Natural killer cell (primary cell): Measurements from ENCODE around the gene CHST11. TPM values are rescaled to one million over a fixed set of nuclear protein-coding genes. Genes with fewer than 3 reads are reported as not detected.
"Not testable (repeated sequence)": the region's sequence is repeated elsewhere in the genome, so short reads cannot be mapped to it uniquely, and the experiment has no call there.

Source experiments
- ATAC-seq, 3 donors: fragments of 150-1000 bp in 2 of 3; fragments of 200-7000 bp in 1 of 3; cut with Tn5 transposase; 1 replicate in 1 of 3; 2 replicates in 2 of 3; pipeline ENCODE4 v1.10.0; 2021; ENCODE audit warnings: mild to moderate bottlenecking in 2 of 3, moderate library complexity in 2 of 3
- DNase-seq, 2 donors: peaks; one replicate each; pipeline versions ENCODE4 v3.0.0 to v3.0.0-alpha.2; 2013 to 2021; ENCODE audit warnings: mixed read lengths in 1 of 2
- H3K27ac ChIP-seq: one replicate; pipeline ENCODE4 v1.5.1; 2013; ENCODE audit warnings: mild to moderate bottlenecking, low read length
- H3K27me3 ChIP-seq: one replicate; pipeline ENCODE4 v1.6.1; 2013; ENCODE audit warnings: low read length; ENCODE audit not compliant: control insufficient read depth, insufficient read depth
- H3K36me3 ChIP-seq: one replicate; pipeline ENCODE4 v1.6.1; 2013; ENCODE audit warnings: low read length; ENCODE audit not compliant: control insufficient read depth, insufficient read depth
- H3K4me1 ChIP-seq: one replicate; pipeline ENCODE4 v1.6.1; 2013; ENCODE audit warnings: low read length; ENCODE audit not compliant: control insufficient read depth, insufficient read depth
- H3K4me3 ChIP-seq: one replicate; pipeline ENCODE4 v1.5.1; 2013; ENCODE audit warnings: low read length
- H3K9me3 ChIP-seq: one replicate; pipeline ENCODE4 v1.6.1; 2013; ENCODE audit warnings: low read length; ENCODE audit not compliant: control insufficient read depth, insufficient read depth
- H3K27ac Mint-ChIP-seq, 2 donors: one replicate each; pipeline ENCODE4 v1.8.0; 2022; ENCODE audit warnings: mild to moderate bottlenecking in 2 of 2, mixed read lengths in 2 of 2, moderate library complexity in 1 of 2
- H3K27me3 Mint-ChIP-seq, 2 donors: one replicate each; pipeline ENCODE4 v1.8.0; 2022; ENCODE audit warnings: low read depth in 2 of 2, mixed read lengths in 2 of 2
- H3K36me3 Mint-ChIP-seq: one replicate; pipeline ENCODE4 v1.8.0; 2022; ENCODE audit warnings: mixed read lengths
- H3K4me1 Mint-ChIP-seq, 2 donors: one replicate each; pipeline ENCODE4 v1.8.0; 2022; ENCODE audit warnings: mixed read lengths in 2 of 2
- H3K4me3 Mint-ChIP-seq: one replicate; pipeline ENCODE4 v1.8.0; 2022; ENCODE audit warnings: mild to moderate bottlenecking, moderate library complexity, mixed read lengths
- H3K9me3 Mint-ChIP-seq, 2 donors: one replicate each; pipeline ENCODE4 v1.8.0; 2022; ENCODE audit warnings: mixed read lengths in 2 of 2
- CTCF ChIP-seq: fragments of 200-600 bp; IDR thresholded peaks from one replicate; pipeline ENCODE4 v1.8.0; 2022; ENCODE audit warnings: antibody characterized with exemption
- WGBS: methylation state at CpG from one replicate; pipeline ENCODE4 v1.1.7; 2013; ENCODE audit warnings: missing lambda C conversion rate; ENCODE audit not compliant: insufficient coverage; 5-methylcytosine and 5-hydroxymethylcytosine counted together
- intact Hi-C: fragments of 100-400 bp; cut with micrococcal nuclease; formaldehyde crosslinking; loops from one replicate; pipeline ENCODE4 v1.14.2; 2022
- total RNA-seq, 4 donors: library from RNA; stranded (reverse); fragments of 120-200 nt in 1 of 4; gene quantifications; one replicate each; pipeline versions ENCODE4 v1.2.3 to v1.2.4, GENCODE V29; 2013 to 2022

The CHST11 gene
- total RNA-seq, 3 donors from 2014 or later (not counting 1 experiment from before 2014, with no cell fraction given), result 85.3 to 118 (median 96.1) TPM

GRCh38 chr12:104801005-104801404 is 344.3 kb downstream of the CHST11 start:
- Mint-ChIP-seq H3K27ac (no peak overlapping the region), H3K27me3 (peaks cover 0 to 9% of the 10 kb centered on the region in 2 donors), H3K4me1 (no peaks in the 10 kb centered on the region), H3K36me3 (no peaks in the 10 kb centered on the region), H3K4me3 (no peak overlapping the region), H3K9me3 (no peaks in the 10 kb centered on the region)
- DNase-seq (no peak), ATAC-seq (no peak)
- Histone ChIP-seq H3K36me3 (no peaks in the 10 kb centered on the region), H3K4me3 (no peak overlapping the region), H3K9me3 (no peaks in the 10 kb centered on the region), H3K27me3 (no peaks in the 10 kb centered on the region), H3K27ac (no peak overlapping the region), H3K4me1 (no peaks in the 10 kb centered on the region)
- no peak for TF ChIP-seq CTCF
- intact Hi-C loops, result no loop called here
- WGBS, result 88% methylated on average over 4 of the region's 4 CpGs

- no peak overlapping the region for H3K4me3 ChIP-seq
- no peaks in the 10 kb centered on the region for H3K36me3 ChIP-seq
- no peaks in the 10 kb centered on the region for H3K4me1 ChIP-seq
- Mint-ChIP-seq H3K27me3 (peaks cover 0 to 9% of the 10 kb centered on the region in 2 donors), H3K4me3 (no peak overlapping the region), H3K36me3 (no peaks in the 10 kb centered on the region), H3K27ac (no peak overlapping the region), H3K4me1 (no peaks in the 10 kb centered on the region), H3K9me3 (no peaks in the 10 kb centered on the region)
- no peaks in the 10 kb centered on the region for H3K27me3 ChIP-seq
- no peak for TF ChIP-seq CTCF
- no peaks in the 10 kb centered on the region for H3K9me3 ChIP-seq
- ATAC-seq (no peak), DNase-seq (no peak)
- intact Hi-C loops, result no loop called here
- H3K27ac ChIP-seq, result no peak overlapping the region
Observed at GRCh38 chr12:104801427-104801826, 344.7 kb downstream of the CHST11 start.

- Mint-ChIP-seq H3K36me3 (no peaks in the 10 kb centered on the region), H3K27ac (no peak overlapping the region), H3K9me3 (no peaks in the 10 kb centered on the region), H3K27me3 (peaks cover 0 to 5% of the 10 kb centered on the region in 2 donors), H3K4me3 (no peak overlapping the region), H3K4me1 (no peaks in the 10 kb centered on the region)
- H3K27ac ChIP-seq, result no peak overlapping the region
- H3K4me3 ChIP-seq, result no peak overlapping the region
- TF ChIP-seq CTCF, result no peak
- H3K27me3 ChIP-seq, result no peaks in the 10 kb centered on the region
- no CpG with 5 or more reads among the region's 3 CpGs for WGBS
- H3K9me3 ChIP-seq, result no peaks in the 10 kb centered on the region
- no peaks in the 10 kb centered on the region for H3K4me1 ChIP-seq
- ATAC-seq, result no peak
- no peak for DNase-seq
- no peaks in the 10 kb centered on the region for H3K36me3 ChIP-seq
- intact Hi-C loops, result no loop called here
Observed at GRCh38 chr12:104802208-104802607, 345.5 kb downstream of the CHST11 start.

GRCh38 chr12:104805186-104805585 is 348.4 kb downstream of the CHST11 start:
- Mint-ChIP-seq H3K4me1 (no peaks in the 10 kb centered on the region), H3K27ac (no peak overlapping the region), H3K9me3 (no peaks in the 10 kb centered on the region), H3K4me3 (no peak overlapping the region), H3K27me3 (peaks cover 0 to 5% of the 10 kb centered on the region in 2 donors), H3K36me3 (no peaks in the 10 kb centered on the region)
- Histone ChIP-seq H3K9me3 (no peaks in the 10 kb centered on the region), H3K4me1 (no peaks in the 10 kb centered on the region), H3K27ac (no peak overlapping the region), H3K4me3 (no peak overlapping the region), H3K27me3 (no peaks in the 10 kb centered on the region), H3K36me3 (no peaks in the 10 kb centered on the region)
- WGBS, result 76% methylated on average over 3 of the region's 4 CpGs
- no peak for DNase-seq
- intact Hi-C loops, result no loop called here
- TF ChIP-seq CTCF, result no peak
- ATAC-seq, result no peak

GRCh38 chr12:104806194-104806593 is 349.4 kb downstream of the CHST11 start:
- H3K27ac ChIP-seq, H3K4me1 Mint-ChIP-seq, H3K4me3 ChIP-seq, H3K36me3 Mint-ChIP-seq, H3K4me1 ChIP-seq, H3K9me3 Mint-ChIP-seq, H3K4me3 Mint-ChIP-seq, H3K27ac Mint-ChIP-seq, intact Hi-C loops, H3K27me3 ChIP-seq, DNase-seq, H3K9me3 ChIP-seq, ATAC-seq, H3K27me3 Mint-ChIP-seq, H3K36me3 ChIP-seq: not testable (repeated sequence)
- 100% methylated on average over 2 of the region's 4 CpGs for WGBS
